Stimulated activated naive B cell treated with anti-CD40 and anti-IgM and Interleukin-4, amounts not matched to agents 10 μg/mL and 1 μg/mL and 100 μg/mL, for 72 hours (primary cell): ENCODE results near the gene LAG3.

Experiments
- ATAC-seq, 2 donors: fragments of 150-1000 bp; cut with Tn5 transposase; replicated peaks; 2 replicates each; pipeline ENCODE4 v1.10.0; 2021; ENCODE audit warnings: moderate library complexity in 1 of 2
- DNase-seq: peaks from one replicate; pipeline ENCODE4 v3.0.0; 2021
- H3K27ac Mint-ChIP-seq: one replicate; pipeline ENCODE4 v1.8.0; 2022; ENCODE audit warnings: mild to moderate bottlenecking, mixed read lengths
- H3K27me3 Mint-ChIP-seq, 2 donors: one replicate each; pipeline ENCODE4 v1.8.0; 2022; ENCODE audit warnings: mixed read lengths in 2 of 2
- H3K36me3 Mint-ChIP-seq, 2 donors: one replicate each; pipeline ENCODE4 v1.8.0; 2022; ENCODE audit warnings: mixed read lengths in 2 of 2, mild to moderate bottlenecking in 1 of 2
- H3K4me1 Mint-ChIP-seq, 2 donors: one replicate each; pipeline ENCODE4 v1.8.0; 2022; ENCODE audit warnings: mixed read lengths in 2 of 2, mild to moderate bottlenecking in 1 of 2
- H3K4me3 Mint-ChIP-seq, 2 donors: one replicate each; pipeline ENCODE4 v1.8.0; 2022; ENCODE audit warnings: mild to moderate bottlenecking in 2 of 2, mixed read lengths in 2 of 2, moderate library complexity in 1 of 2
- H3K9me3 Mint-ChIP-seq, 2 donors: one replicate each; pipeline ENCODE4 v1.8.0; 2022; ENCODE audit warnings: mixed read lengths in 2 of 2, mild to moderate bottlenecking in 1 of 2

Gene LAG3

DNA sequence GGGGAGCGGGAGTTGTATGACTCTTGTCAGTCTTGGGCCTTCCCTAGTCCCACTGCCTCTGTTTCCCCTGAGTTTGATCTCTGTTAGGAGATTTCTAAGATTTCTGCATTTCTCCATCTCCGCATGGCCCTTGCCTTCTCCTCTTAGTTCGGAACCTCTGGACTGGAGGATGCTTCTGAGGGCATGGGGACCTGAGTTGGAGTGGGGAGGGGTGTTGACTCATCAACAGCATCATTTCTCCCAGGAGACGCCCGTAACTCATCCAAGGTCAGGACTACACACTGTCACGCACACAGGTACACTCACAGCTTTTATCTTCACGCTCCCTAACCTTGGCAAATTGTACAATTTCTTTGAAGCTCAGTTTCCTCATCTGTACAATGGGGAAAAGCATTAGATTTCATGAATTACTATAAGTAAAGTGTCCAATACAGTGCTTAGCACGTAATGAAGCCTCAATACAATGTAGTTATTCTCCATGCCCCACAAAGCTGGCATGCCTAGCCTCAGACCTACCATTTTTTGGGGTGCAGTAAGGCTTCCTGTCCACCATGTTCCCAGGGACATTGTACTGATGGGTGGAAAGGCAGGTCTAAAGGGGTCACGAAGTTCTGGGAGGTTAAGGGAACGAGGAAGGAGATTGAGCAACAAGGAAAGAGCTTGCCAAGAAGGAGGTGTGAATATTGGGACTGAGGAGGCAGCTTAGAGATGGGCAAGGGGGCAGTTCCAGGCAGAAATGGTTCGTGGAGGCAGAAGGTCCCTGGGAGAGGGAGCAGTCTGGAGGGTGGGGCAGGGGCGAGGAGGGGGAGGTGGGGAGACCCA is 600 bp upstream of the LAG3 start:
- Mint-ChIP-seq H3K36me3 (peaks cover 0 to 3% of the 10 kb centered on the region in 2 donors), H3K27ac (no peak overlapping the region), H3K27me3 (peaks cover 74 to 93% of the 10 kb centered on the region in 2 donors), H3K4me1 (peaks cover 34 to 70% of the 10 kb centered on the region in 2 donors), H3K4me3 (peak overlapping the region; percentile 30 to 35), H3K9me3 (no peaks in the 10 kb centered on the region)
- no peak for DNase-seq
- no peak for ATAC-seq

DNA sequence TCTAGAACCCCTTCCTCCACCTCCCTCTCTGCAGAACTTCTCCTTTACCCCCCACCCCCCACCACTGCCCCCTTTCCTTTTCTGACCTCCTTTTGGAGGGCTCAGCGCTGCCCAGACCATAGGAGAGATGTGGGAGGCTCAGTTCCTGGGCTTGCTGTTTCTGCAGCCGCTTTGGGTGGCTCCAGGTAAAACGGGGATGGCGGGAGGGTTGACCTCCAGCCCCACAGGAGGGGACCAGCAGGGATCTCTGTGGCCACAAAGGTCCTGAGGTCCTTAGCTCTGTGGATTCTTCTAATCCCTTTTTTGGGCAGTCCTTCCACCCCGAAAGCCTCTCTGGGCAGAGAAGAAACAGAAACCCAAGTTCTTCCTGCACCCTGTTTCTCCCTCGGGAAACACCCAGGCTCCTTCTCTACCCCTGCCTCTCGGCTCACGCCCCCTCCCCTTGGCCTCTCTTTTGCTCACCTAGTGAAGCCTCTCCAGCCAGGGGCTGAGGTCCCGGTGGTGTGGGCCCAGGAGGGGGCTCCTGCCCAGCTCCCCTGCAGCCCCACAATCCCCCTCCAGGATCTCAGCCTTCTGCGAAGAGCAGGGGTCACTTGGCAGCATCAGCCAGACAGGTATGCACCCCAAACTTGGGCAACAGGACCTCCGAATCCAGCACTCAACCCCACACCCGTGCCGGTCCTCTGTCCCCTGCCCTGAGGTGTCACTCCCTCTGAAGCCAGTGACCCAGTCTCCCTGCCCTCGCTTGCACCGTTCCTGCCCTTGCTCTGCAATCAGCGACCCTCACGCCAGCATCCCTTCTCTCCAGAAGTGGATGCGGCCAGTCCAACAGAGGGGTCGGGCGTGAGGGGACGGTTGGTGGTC is 638 bp downstream of the LAG3 start:
- Mint-ChIP-seq H3K27ac (no peak overlapping the region), H3K36me3 (peaks cover 0 to 3% of the 10 kb centered on the region in 2 donors), H3K4me1 (peaks cover 26 to 62% of the 10 kb centered on the region in 2 donors), H3K4me3 (peak overlapping the region; percentile 51 to 54), H3K9me3 (no peaks in the 10 kb centered on the region), H3K27me3 (peaks cover 79 to 92% of the 10 kb centered on the region in 2 donors)
- DNase-seq: no peak
- ATAC-seq: no peak

DNA sequence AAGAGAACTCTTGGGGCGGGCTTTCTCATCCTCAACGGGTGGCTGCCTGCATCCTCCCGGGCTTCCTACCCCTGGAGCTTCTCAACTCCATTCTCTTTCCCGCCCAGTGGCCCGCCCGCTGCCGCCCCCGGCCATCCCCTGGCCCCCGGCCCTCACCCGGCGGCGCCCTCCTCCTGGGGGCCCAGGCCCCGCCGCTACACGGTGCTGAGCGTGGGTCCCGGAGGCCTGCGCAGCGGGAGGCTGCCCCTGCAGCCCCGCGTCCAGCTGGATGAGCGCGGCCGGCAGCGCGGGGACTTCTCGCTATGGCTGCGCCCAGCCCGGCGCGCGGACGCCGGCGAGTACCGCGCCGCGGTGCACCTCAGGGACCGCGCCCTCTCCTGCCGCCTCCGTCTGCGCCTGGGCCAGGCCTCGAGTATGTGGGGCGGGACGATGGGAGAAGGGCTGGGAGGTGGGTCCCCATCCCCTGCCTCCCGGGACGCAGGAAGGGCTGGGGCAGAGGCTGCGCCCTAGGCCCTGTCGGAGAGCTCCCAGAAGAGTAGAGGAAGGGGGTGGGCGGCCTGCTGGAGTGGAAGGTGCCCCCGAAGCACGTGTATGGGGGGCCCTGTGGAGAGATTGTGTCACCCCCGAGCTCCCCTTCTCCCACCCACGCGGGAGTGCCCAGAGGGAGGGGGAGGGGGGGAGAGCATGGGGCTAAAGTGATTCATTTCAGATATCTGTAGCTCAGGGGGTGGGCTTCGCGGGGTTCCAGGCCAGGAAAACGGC is 1.5 kb downstream of the LAG3 start:
- H3K27ac Mint-ChIP-seq: no peak overlapping the region

DNA sequence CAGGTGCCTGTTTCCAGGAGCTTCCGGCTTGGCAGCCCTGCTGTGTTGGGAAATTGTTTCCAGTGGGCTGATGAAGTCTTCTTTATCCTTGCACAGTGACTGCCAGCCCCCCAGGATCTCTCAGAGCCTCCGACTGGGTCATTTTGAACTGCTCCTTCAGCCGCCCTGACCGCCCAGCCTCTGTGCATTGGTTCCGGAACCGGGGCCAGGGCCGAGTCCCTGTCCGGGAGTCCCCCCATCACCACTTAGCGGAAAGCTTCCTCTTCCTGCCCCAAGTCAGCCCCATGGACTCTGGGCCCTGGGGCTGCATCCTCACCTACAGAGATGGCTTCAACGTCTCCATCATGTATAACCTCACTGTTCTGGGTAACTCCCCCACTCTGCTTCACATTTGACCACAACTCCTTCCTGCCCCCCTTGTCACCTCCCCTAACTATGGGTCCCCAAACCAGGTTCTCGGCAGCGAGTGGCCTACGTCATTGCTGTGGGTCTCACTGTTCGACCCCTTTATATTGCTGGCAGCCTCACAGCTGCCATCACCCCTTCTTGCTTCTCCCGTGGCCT is 2.3 kb downstream of the LAG3 start:
- H3K4me3 Mint-ChIP-seq: no peak overlapping the region
- H3K9me3 Mint-ChIP-seq: no peaks in the 10 kb centered on the region
- peaks cover 33 to 71% of the 10 kb centered on the region in 2 donors for H3K4me1 Mint-ChIP-seq
- H3K27me3 Mint-ChIP-seq: peaks cover 72 to 84% of the 10 kb centered on the region in 2 donors
- peaks cover 0 to 2% of the 10 kb centered on the region in 2 donors for H3K36me3 Mint-ChIP-seq
- no peak for ATAC-seq
- no peak for DNase-seq
- H3K27ac Mint-ChIP-seq: no peak overlapping the region

More for the DNA sequence above, 1.5 kb downstream of the LAG3 start:
- ATAC-seq (peak in 1 of 2 donors; percentile 12), DNase-seq (no peak)
- H3K27me3 Mint-ChIP-seq: peaks cover 79 to 92% of the 10 kb centered on the region in 2 donors
- H3K36me3 Mint-ChIP-seq: peaks cover 0 to 3% of the 10 kb centered on the region in 2 donors
- H3K4me1 Mint-ChIP-seq: peaks cover 28 to 63% of the 10 kb centered on the region in 2 donors
- H3K9me3 Mint-ChIP-seq: no peaks in the 10 kb centered on the region
- H3K4me3 Mint-ChIP-seq: peak overlapping the region in 1 of 2 donors; percentile 26

- Mint-ChIP-seq H3K36me3 (peaks cover 0 to 2% of the 10 kb centered on the region in 2 donors), H3K9me3 (no peaks in the 10 kb centered on the region), H3K4me1 (peaks cover 40 to 80% of the 10 kb centered on the region in 2 donors), H3K27ac (no peak overlapping the region), H3K27me3 (peaks cover 63 to 75% of the 10 kb centered on the region in 2 donors), H3K4me3 (no peak overlapping the region)
- DNase-seq: no peak
- no peak for ATAC-seq
These were observed 3.2 kb downstream of the LAG3 start for GRCh38 chr12:6775185-6776174.

GRCh38 chr12:6777386-6777785 is 5.1 kb downstream of the LAG3 start:
- Mint-ChIP-seq H3K4me1 (peaks cover 32 to 68% of the 10 kb centered on the region in 2 donors), H3K9me3 (no peaks in the 10 kb centered on the region)

GRCh38 chr12:6778217-6778573 is 5.9 kb downstream of the LAG3 start:
- H3K27me3 Mint-ChIP-seq: peaks cover 49 to 56% of the 10 kb centered on the region in 2 donors
- peaks cover 30 to 64% of the 10 kb centered on the region in 2 donors for H3K4me1 Mint-ChIP-seq
- H3K36me3 Mint-ChIP-seq: peaks cover 0 to 2% of the 10 kb centered on the region in 2 donors
- DNase-seq (no peak), ATAC-seq (no peak)
- H3K27ac Mint-ChIP-seq: no peak overlapping the region
- H3K4me3 Mint-ChIP-seq: peak overlapping the region; percentile 83 to 84
- no peaks in the 10 kb centered on the region for H3K9me3 Mint-ChIP-seq

More at GRCh38 chr12:6777386-6777785, 5.1 kb downstream of the LAG3 start:
- DNase-seq (no peak), ATAC-seq (no peak)
- H3K36me3 Mint-ChIP-seq: peaks cover 0 to 2% of the 10 kb centered on the region in 2 donors
- no peak overlapping the region for H3K4me3 Mint-ChIP-seq
- peaks cover 50 to 59% of the 10 kb centered on the region in 2 donors for H3K27me3 Mint-ChIP-seq
- H3K27ac Mint-ChIP-seq: no peak overlapping the region

GRCh38 chr12:6778574-6779550 is 6.5 kb downstream of the LAG3 start:
- H3K27ac Mint-ChIP-seq: peak overlapping the region; percentile 10
- peaks cover 32 to 67% of the 10 kb centered on the region in 2 donors for H3K4me1 Mint-ChIP-seq
- peaks cover 0 to 2% of the 10 kb centered on the region in 2 donors for H3K36me3 Mint-ChIP-seq
- H3K4me3 Mint-ChIP-seq: peak overlapping the region; percentile 83 to 84
- ATAC-seq (peak; percentile 82 to 86), DNase-seq (peak; percentile 80)
- H3K27me3 Mint-ChIP-seq: peaks cover 49 to 56% of the 10 kb centered on the region in 2 donors
- H3K9me3 Mint-ChIP-seq: no peaks in the 10 kb centered on the region

GRCh38 chr12:6779708-6780432 is 7.5 kb downstream of the LAG3 start:
- peak in 1 of 2 donors; percentile 11 for ATAC-seq
- H3K4me1 Mint-ChIP-seq: peaks cover 37 to 73% of the 10 kb centered on the region in 2 donors
- no peak overlapping the region for H3K27ac Mint-ChIP-seq
- no peak for DNase-seq
- H3K27me3 Mint-ChIP-seq: peaks cover 40 to 51% of the 10 kb centered on the region in 2 donors
- no peaks in the 10 kb centered on the region for H3K9me3 Mint-ChIP-seq
- no peak overlapping the region for H3K4me3 Mint-ChIP-seq
- peaks cover 0 to 2% of the 10 kb centered on the region in 2 donors for H3K36me3 Mint-ChIP-seq

GRCh38 chr12:6780573-6780972 is 8.3 kb downstream of the LAG3 start:
- peaks cover 33 to 44% of the 10 kb centered on the region in 2 donors for H3K27me3 Mint-ChIP-seq
- ATAC-seq (peak; percentile 77 to 78), DNase-seq (peak; percentile 44)
- H3K9me3 Mint-ChIP-seq: no peaks in the 10 kb centered on the region
- H3K36me3 Mint-ChIP-seq: peaks cover 0 to 2% of the 10 kb centered on the region in 2 donors
- no peak overlapping the region for H3K27ac Mint-ChIP-seq
- peak overlapping the region; percentile 27 for H3K4me3 Mint-ChIP-seq
- peaks cover 37 to 68% of the 10 kb centered on the region in 2 donors for H3K4me1 Mint-ChIP-seq

GRCh38 chr12:6782119-6782518 is 9.8 kb downstream of the LAG3 start:
- Mint-ChIP-seq H3K4me3 (no peak overlapping the region), H3K36me3 (no peaks in the 10 kb centered on the region), H3K27ac (no peak overlapping the region), H3K4me1 (peaks cover 46 to 57% of the 10 kb centered on the region in 2 donors), H3K27me3 (peaks cover 29 to 39% of the 10 kb centered on the region in 2 donors), H3K9me3 (no peaks in the 10 kb centered on the region)
- ATAC-seq: no peak
- DNase-seq: no peak
